DOHH2 (cell line): ENCODE results near the gene EIF4A3.

Experiments
- H3F3A ChIP-seq: fragments of 200-600 bp; sonication (generic), shearing (Covaris generic); 2 replicates; pipeline ENCODE4 v1.6.0; 2016; ENCODE audit warnings: antibody characterized with exemption, mild to moderate bottlenecking; ENCODE audit not compliant: control insufficient read depth, insufficient read depth
- H3K27ac ChIP-seq: fragments of 200-600 bp; sonication (generic); 2 replicates; pipeline ENCODE4 v1.5.1; 2014; ENCODE audit warnings: low read depth, mild to moderate bottlenecking, low read length, moderate library complexity
- H3K27me3 ChIP-seq: fragments of 200-600 bp; sonication (generic); 2 replicates; pipeline ENCODE4 v1.6.1; 2014; ENCODE audit warnings: mild to moderate bottlenecking, low read length, mixed read lengths; ENCODE audit not compliant: control insufficient read depth
- H3K36me3 ChIP-seq: fragments of 200-600 bp; sonication (generic); 2 replicates; pipeline ENCODE4 v1.6.1; 2014; ENCODE audit warnings: mild to moderate bottlenecking, low read length, moderate library complexity, mixed read lengths; ENCODE audit not compliant: control insufficient read depth
- H3K4me1 ChIP-seq: fragments of 200-600 bp; sonication (generic); 2 replicates; pipeline ENCODE4 v1.6.1; 2014; ENCODE audit warnings: mild to moderate bottlenecking, low read length, mixed read lengths; ENCODE audit not compliant: control insufficient read depth
- H3K4me2 ChIP-seq: fragments of 200-600 bp; sonication (generic); 2 replicates; pipeline ENCODE4 v1.6.0; 2014; ENCODE audit warnings: mild to moderate bottlenecking, low read length, moderate library complexity
- H3K4me3 ChIP-seq: fragments of 200-600 bp; sonication (generic); 2 replicates; pipeline ENCODE4 v1.5.1; 2014; ENCODE audit warnings: mild to moderate bottlenecking, low read length, mixed read lengths
- H3K79me2 ChIP-seq: fragments of 200-600 bp; sonication (generic); 2 replicates; pipeline ENCODE4 v1.6.1; 2014; ENCODE audit warnings: mild to moderate bottlenecking, low read length, mixed read lengths; ENCODE audit not compliant: control insufficient read depth
- H3K9me2 ChIP-seq: fragments of 200-600 bp; sonication (generic); replicated peaks from 2 replicates; pipeline ENCODE4 v1.6.1; 2014; ENCODE audit warnings: mild to moderate bottlenecking, low read length, mixed read lengths; ENCODE audit not compliant: control insufficient read depth
- H3K9me3 ChIP-seq: fragments of 200-600 bp; sonication (generic); 2 replicates; pipeline ENCODE4 v1.6.1; 2014; ENCODE audit warnings: antibody characterized with exemption, low read length, mixed read lengths; ENCODE audit not compliant: control insufficient read depth, insufficient read depth
- H4K20me1 ChIP-seq: fragments of 200-600 bp; sonication (generic); 2 replicates; pipeline ENCODE4 v1.6.0; 2014; ENCODE audit warnings: low read depth, mild to moderate bottlenecking, antibody characterized with exemption, low read length, moderate library complexity; ENCODE audit not compliant: control insufficient read depth, insufficient read depth
- EZH2phosphoT487 ChIP-seq: fragments of 200-600 bp; sonication (generic); IDR thresholded peaks from 2 replicates; pipeline ENCODE4 v1.6.1; 2017; ENCODE audit warnings: borderline replicate concordance, mild to moderate bottlenecking, antibody characterized with exemption, low read length, moderate library complexity, mixed read lengths
- TF ChIP-seq, protein P1 (sequence below): fragments of 200-600 bp; sonication (generic); IDR thresholded peaks from one replicate; pipeline ENCODE4 v1.5.1; 2014; ENCODE audit warnings: antibody characterized with exemption, mild to moderate bottlenecking, low read depth, low read length; ENCODE audit not compliant: poor library complexity, severe bottlenecking

EIF4A3 gene

DNA sequence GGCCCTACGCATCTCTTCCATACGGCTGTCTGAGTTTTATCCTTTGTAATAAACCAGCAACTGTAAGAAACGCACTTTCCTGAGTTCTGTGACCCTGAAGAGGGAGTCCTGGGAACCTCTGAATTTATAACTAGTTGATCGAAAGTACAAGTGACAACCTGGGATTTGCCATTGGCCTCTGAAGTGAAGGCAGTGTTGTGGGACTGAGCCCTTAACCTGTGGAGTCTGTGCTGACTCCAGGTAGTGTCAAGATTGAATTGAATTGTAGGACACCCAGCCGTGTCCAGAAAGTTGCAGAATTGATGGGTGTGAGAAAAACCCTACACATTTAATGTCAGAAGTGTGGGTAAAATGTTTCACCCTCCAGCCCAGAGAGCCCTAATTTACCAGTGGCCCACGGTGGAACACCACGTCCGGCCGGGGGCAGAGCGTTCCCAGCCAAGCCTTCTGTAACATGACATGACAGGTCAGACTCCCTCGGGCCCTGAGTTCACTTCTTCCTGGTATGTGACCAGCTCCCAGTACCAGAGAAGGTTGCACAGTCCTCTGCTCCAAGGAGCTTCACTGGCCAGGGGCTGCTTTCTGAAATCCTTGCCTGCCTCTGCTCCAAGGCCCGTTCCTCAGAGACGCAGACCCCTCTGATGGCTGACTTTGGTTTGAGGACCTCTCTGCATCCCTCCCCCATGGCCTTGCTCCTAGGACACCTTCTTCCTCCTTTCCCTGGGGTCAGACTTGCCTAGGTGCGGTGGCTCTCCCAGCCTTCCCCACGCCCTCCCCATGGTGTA is 44.1 kb downstream of the EIF4A3 start:
- Histone ChIP-seq H4K20me1 (no peaks in the 10 kb centered on the region), H3K79me2 (peaks cover 3% of the 10 kb centered on the region; the same call in 1 of the 2 replicates), H3K4me2 (peak overlapping the region; percentile 95), H3K4me3 (peak overlapping the region; percentile 95), H3K9me3 (no peaks in the 10 kb centered on the region), H3K36me3 (no peaks in the 10 kb centered on the region), H3K27me3 (no peaks in the 10 kb centered on the region), H3K9me2 (no peaks in the 10 kb centered on the region), H3K27ac (no peak overlapping the region), H3F3A (peaks cover 5% of the 10 kb centered on the region), H3K4me1 (peaks cover 26% of the 10 kb centered on the region)
- TF ChIP-seq EZH2phosphoT487 = no peak
- TF ChIP-seq, protein P1, sequence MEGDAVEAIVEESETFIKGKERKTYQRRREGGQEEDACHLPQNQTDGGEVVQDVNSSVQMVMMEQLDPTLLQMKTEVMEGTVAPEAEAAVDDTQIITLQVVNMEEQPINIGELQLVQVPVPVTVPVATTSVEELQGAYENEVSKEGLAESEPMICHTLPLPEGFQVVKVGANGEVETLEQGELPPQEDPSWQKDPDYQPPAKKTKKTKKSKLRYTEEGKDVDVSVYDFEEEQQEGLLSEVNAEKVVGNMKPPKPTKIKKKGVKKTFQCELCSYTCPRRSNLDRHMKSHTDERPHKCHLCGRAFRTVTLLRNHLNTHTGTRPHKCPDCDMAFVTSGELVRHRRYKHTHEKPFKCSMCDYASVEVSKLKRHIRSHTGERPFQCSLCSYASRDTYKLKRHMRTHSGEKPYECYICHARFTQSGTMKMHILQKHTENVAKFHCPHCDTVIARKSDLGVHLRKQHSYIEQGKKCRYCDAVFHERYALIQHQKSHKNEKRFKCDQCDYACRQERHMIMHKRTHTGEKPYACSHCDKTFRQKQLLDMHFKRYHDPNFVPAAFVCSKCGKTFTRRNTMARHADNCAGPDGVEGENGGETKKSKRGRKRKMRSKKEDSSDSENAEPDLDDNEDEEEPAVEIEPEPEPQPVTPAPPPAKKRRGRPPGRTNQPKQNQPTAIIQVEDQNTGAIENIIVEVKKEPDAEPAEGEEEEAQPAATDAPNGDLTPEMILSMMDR = no peak

- H3F3A ChIP-seq = peaks cover 5% of the 10 kb centered on the region
- peak overlapping the region; percentile 95 for H3K4me2 ChIP-seq
- H3K4me1 ChIP-seq = peaks cover 26% of the 10 kb centered on the region
- TF ChIP-seq, protein P1 = no peak
- TF ChIP-seq EZH2phosphoT487 = no peak
- H4K20me1 ChIP-seq = no peaks in the 10 kb centered on the region
- no peaks in the 10 kb centered on the region for H3K9me3 ChIP-seq
- H3K27me3 ChIP-seq = no peaks in the 10 kb centered on the region
- H3K27ac ChIP-seq = no peak overlapping the region
- peak overlapping the region; percentile 95 for H3K4me3 ChIP-seq
- peaks cover 3% of the 10 kb centered on the region; the same call in 1 of the 2 replicates for H3K79me2 ChIP-seq
- H3K36me3 ChIP-seq = no peaks in the 10 kb centered on the region
- H3K9me2 ChIP-seq = no peaks in the 10 kb centered on the region
Measured at GRCh38 chr17:80101946-80102663, 44.8 kb downstream of the EIF4A3 start.

GRCh38 chr17:80101011-80101945 is 45.6 kb downstream of the EIF4A3 start, which contains the start of gene GAA:
Gene GAA (plus strand): TSS chr17:80101581. CDS start chr17:80104587, 3,006 bp downstream.
- Histone ChIP-seq H3K9me2 (no peaks in the 10 kb centered on the region), H3K4me1 (peaks cover 24% of the 10 kb centered on the region), H3K27me3 (no peaks in the 10 kb centered on the region), H3K4me3 (peak within 1 kb of the TSS; percentile 95), H3K9me3 (no peaks in the 10 kb centered on the region), H3F3A (peaks cover 5% of the 10 kb centered on the region), H3K4me2 (peak within 1 kb of the TSS; percentile 100), H3K27ac (no peak within 1 kb of the TSS), H4K20me1 (no peaks in the 10 kb centered on the region), H3K79me2 (peaks cover 3% of the 10 kb centered on the region; the same call in 1 of the 2 replicates), H3K36me3 (no peaks in the 10 kb centered on the region)
- TF ChIP-seq, protein P1 = peak; percentile 67
- TF ChIP-seq EZH2phosphoT487 = no peak
